Smooth muscle cell (in vitro differentiated cells): ENCODE measurements around the gene LIAS. TPM values are rescaled to one million over a fixed set of nuclear protein-coding genes. Genes with fewer than 3 reads are reported as not detected.
"Not testable (repeated sequence)": the region's sequence is repeated elsewhere in the genome, so short reads cannot be mapped to it uniquely, and the experiment has no call there.

Experiments used
- DNase-seq: peaks from one replicate; lab custom pipeline; 2025; ENCODE audit not compliant: unreplicated experiment; lab: John Stamatoyannopoulos, UW
- H2AFZ ChIP-seq: fragments of 200-600 bp; sonication (generic); 2 replicates; pipeline ENCODE4 v1.6.0; 2016; ENCODE audit warnings: antibody characterized with exemption, low read depth, mild to moderate bottlenecking
- H3F3A ChIP-seq: fragments of 200-600 bp; sonication (generic); 2 replicates; pipeline ENCODE4 v1.6.0; 2017; ENCODE audit warnings: antibody characterized with exemption, low read depth
- H3K27ac ChIP-seq: fragments of 200-600 bp; sonication (generic); 2 replicates; pipeline ENCODE4 v1.5.1; 2016; ENCODE audit warnings: low read depth, mild to moderate bottlenecking
- H3K27me3 ChIP-seq: fragments of 200-600 bp; sonication (generic); 2 replicates; pipeline ENCODE4 v1.6.1; 2016; ENCODE audit warnings: low read depth, mild to moderate bottlenecking
- H3K36me3 ChIP-seq: fragments of 200-600 bp; sonication (generic); 2 replicates; pipeline ENCODE4 v1.5.1; 2016; ENCODE audit warnings: low read depth
- H3K4me1 ChIP-seq: fragments of 200-600 bp; sonication (generic); 2 replicates; pipeline ENCODE4 v1.5.1; 2016; ENCODE audit warnings: low read depth
- H3K4me2 ChIP-seq: fragments of 200-600 bp; sonication (generic); 2 replicates; pipeline ENCODE4 v1.6.0; 2016; ENCODE audit warnings: mild to moderate bottlenecking
- H3K4me3 ChIP-seq: fragments of 200-600 bp; sonication (generic); 2 replicates; pipeline ENCODE4 v1.5.1; 2016; ENCODE audit warnings: mild to moderate bottlenecking
- H3K79me2 ChIP-seq: fragments of 200-600 bp; sonication (generic); 2 replicates; pipeline ENCODE4 v1.6.0; 2016; ENCODE audit warnings: low read depth, mild to moderate bottlenecking
- H3K9ac ChIP-seq: fragments of 200-600 bp; sonication (generic); 2 replicates; pipeline ENCODE4 v1.6.0; 2016; ENCODE audit warnings: low read depth
- H3K9me3 ChIP-seq: fragments of 200-600 bp; sonication (generic); replicated peaks from 2 replicates; pipeline ENCODE4 v1.5.1; 2016; ENCODE audit warnings: low read depth
- H4K20me1 ChIP-seq: fragments of 200-600 bp; sonication (generic); 2 replicates; pipeline ENCODE4 v1.6.0; 2016; ENCODE audit warnings: low read depth
- WGBS: methylation state at CpG from one replicate; pipeline ENCODE4 v1.1.7; 2016; ENCODE audit warnings: low lambda C conversion rate; 5-methylcytosine and 5-hydroxymethylcytosine counted together
- polyA plus RNA-seq: library from polyadenylated mRNA; unstranded; fragments of >200 nt; fragmentation: Nextera tagmentation; extraction: Ambion mirVana; gene quantifications from 2 replicates; pipeline ENCODE4 v1.2.1, GENCODE V29; 2016
- total RNA-seq: library from RNA; depleted of rRNA; stranded (reverse); fragments of >200 nt; gene quantifications from 2 replicates; pipeline ENCODE4 v1.2.3, GENCODE V29; 2014
- TF ChIP-seq, protein P1 (sequence below): fragments of 200-600 bp; sonication (generic); IDR thresholded peaks from 2 replicates; pipeline ENCODE4 v1.5.1; 2017; ENCODE audit warnings: borderline replicate concordance, mild to moderate bottlenecking, antibody characterized with exemption; ENCODE audit not compliant: insufficient read depth, poor library complexity, severe bottlenecking

Gene LIAS
- total and polyA plus RNA-seq, 2 experiments from 2014 or later: 6.6 to 10.5 TPM

DNA sequence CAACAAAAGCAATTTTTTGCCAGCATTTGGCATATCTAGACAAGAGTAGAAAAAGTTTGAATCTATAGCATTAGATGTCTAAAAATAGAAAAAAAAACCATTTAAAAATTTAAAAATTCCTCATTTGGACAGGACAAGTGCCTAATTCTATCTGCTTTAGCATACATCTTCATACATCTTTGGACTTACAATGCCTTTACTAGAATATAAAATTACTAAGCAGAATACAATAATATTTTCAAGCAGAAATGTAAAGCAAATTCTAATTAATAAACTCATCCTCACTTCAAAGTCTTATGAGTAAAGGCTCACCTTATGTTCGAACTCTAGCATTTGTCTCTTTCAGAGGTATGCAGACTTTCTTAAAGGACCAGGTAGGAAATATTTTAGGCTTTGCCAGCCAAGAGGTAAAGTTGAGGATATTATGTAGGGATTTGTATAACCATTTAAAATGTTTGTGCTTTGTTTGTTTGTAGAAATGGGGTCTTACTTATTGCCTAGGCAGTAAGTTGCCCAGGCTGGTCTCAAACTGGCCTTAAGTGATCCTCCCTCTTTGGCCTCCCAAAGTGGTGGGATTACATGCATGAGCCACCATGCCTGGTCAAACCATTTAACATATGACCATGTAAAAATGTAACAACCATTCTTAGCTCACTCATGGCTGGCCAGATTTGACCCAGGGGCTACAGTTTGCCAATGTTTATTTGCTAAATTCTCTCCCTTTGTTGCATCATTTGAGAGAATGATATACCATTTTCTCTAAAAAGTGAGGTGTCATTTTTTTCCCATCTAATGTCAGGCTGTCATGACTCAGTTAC is 39.3 kb downstream of the LIAS start:
- Histone ChIP-seq H3K4me3 (no peak overlapping the region), H4K20me1 (peaks cover 18% of the 10 kb centered on the region), H3K4me1 (no peaks in the 10 kb centered on the region), H3K9ac (no peak overlapping the region), H3K27ac (no peak overlapping the region), H3K4me2 (no peak overlapping the region), H3F3A (peaks cover 18% of the 10 kb centered on the region), H2AFZ (no peak overlapping the region), H3K27me3 (no peaks in the 10 kb centered on the region), H3K79me2 (no peaks in the 10 kb centered on the region), H3K36me3 (peaks cover 8% of the 10 kb centered on the region), H3K9me3 (no peaks in the 10 kb centered on the region)
- 98% methylated on average over 1 of the region's 1 CpG for WGBS
- TF ChIP-seq, protein P1, sequence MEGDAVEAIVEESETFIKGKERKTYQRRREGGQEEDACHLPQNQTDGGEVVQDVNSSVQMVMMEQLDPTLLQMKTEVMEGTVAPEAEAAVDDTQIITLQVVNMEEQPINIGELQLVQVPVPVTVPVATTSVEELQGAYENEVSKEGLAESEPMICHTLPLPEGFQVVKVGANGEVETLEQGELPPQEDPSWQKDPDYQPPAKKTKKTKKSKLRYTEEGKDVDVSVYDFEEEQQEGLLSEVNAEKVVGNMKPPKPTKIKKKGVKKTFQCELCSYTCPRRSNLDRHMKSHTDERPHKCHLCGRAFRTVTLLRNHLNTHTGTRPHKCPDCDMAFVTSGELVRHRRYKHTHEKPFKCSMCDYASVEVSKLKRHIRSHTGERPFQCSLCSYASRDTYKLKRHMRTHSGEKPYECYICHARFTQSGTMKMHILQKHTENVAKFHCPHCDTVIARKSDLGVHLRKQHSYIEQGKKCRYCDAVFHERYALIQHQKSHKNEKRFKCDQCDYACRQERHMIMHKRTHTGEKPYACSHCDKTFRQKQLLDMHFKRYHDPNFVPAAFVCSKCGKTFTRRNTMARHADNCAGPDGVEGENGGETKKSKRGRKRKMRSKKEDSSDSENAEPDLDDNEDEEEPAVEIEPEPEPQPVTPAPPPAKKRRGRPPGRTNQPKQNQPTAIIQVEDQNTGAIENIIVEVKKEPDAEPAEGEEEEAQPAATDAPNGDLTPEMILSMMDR: no peak
- no peak for DNase-seq

DNA sequence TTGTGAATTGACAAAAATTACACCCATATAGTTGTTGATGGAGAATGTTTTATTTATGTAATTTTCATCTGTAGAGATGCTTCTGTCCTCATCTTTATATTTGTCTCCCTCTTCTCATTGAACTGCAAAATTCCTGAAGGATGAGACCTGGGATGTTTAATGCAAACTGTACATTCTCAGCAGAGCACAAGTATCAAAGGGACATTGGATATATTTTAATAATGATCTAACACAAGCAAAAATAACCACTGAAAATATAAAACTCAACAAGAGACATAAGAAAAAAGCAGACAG is 39.8 kb downstream of the LIAS start:
- no peak for DNase-seq
- Histone ChIP-seq H3K4me3 (no peak overlapping the region), H3K9me3 (no peaks in the 10 kb centered on the region), H3K27ac (no peak overlapping the region), H3K79me2 (no peaks in the 10 kb centered on the region), H3K36me3 (peaks cover 14% of the 10 kb centered on the region), H4K20me1 (peaks cover 19% of the 10 kb centered on the region), H3K4me2 (no peak overlapping the region), H3K27me3 (no peaks in the 10 kb centered on the region), H3F3A (peaks cover 24% of the 10 kb centered on the region), H3K9ac (no peak overlapping the region), H3K4me1 (no peaks in the 10 kb centered on the region), H2AFZ (no peak overlapping the region)
- TF ChIP-seq, protein P1: no peak

- no peaks in the 10 kb centered on the region for H3K4me1 ChIP-seq
- TF ChIP-seq, protein P1: no peak
- no peak for DNase-seq
- no peak overlapping the region for H3K4me3 ChIP-seq
- H3K27ac ChIP-seq: peak overlapping the region; percentile 49
- H3K9me3 ChIP-seq: no peaks in the 10 kb centered on the region
- no peaks in the 10 kb centered on the region for H3K79me2 ChIP-seq
- peaks cover 24% of the 10 kb centered on the region for H4K20me1 ChIP-seq
- H3K4me2 ChIP-seq: no peak overlapping the region
- H2AFZ ChIP-seq: no peak overlapping the region
- peaks cover 42% of the 10 kb centered on the region for H3K36me3 ChIP-seq
- no peaks in the 10 kb centered on the region for H3K27me3 ChIP-seq
- H3K9ac ChIP-seq: no peak overlapping the region
- H3F3A ChIP-seq: peaks cover 25% of the 10 kb centered on the region
These were observed 43.3 kb downstream of the LIAS start for GRCh38 chr4:39502019-39502663.

- H3K4me3 ChIP-seq, H3K4me1 ChIP-seq, H3K9me3 ChIP-seq, H3K79me2 ChIP-seq, H3K4me2 ChIP-seq, H3K9ac ChIP-seq, H2AFZ ChIP-seq, DNase-seq, H3K27me3 ChIP-seq: not testable (repeated sequence)
- peaks cover 25% of the 10 kb centered on the region for H3F3A ChIP-seq
- WGBS: 87% methylated on average over 4 of the region's 4 CpGs
- peaks cover 45% of the 10 kb centered on the region for H3K36me3 ChIP-seq
- H4K20me1 ChIP-seq: peaks cover 24% of the 10 kb centered on the region
- H3K27ac ChIP-seq: peak overlapping the region; percentile 49
These were observed 43.8 kb downstream of the LIAS start for GRCh38 chr4:39502664-39503035.
